Measurements from ENCODE around the gene GATA1. TPM values are rescaled to one million over a fixed set of nuclear protein-coding genes. Genes with fewer than 3 reads are reported as not detected.

GATA1 gene
- total and polyA plus RNA-seq, 11 donors = 0.16 TPM; not detected in 10

DNA sequence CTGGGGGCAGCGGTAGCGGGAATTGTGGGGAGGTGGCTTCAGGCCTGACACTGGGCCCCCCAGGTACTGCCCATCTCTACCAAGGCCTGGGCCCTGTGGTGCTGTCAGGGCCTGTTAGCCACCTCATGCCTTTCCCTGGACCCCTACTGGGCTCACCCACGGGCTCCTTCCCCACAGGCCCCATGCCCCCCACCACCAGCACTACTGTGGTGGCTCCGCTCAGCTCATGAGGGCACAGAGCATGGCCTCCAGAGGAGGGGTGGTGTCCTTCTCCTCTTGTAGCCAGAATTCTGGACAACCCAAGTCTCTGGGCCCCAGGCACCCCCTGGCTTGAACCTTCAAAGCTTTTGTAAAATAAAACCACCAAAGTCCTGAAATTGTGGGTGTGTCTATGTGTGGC, 7.5 kb downstream of the GATA1 start:
- no peak for ATAC-seq
- intact Hi-C loops (cut with DNase I) = loop anchor here in 1 of 10 donors (10.0 kb wide), 1 partner anchor 49 kb away; no protein-coding TSS in a partner anchor
- Histone ChIP-seq H3K27ac (no peak overlapping the region), H3K4me1 (no peaks in the 10 kb centered on the region), H3K4me3 (no peak overlapping the region), H3K36me3 (no peaks in the 10 kb centered on the region), H3K9me3 (no peaks in the 10 kb centered on the region), H3K27me3 (peaks cover 0 to 6% (median 0%) of the 10 kb centered on the region in 9 donors)
- DNase-seq = no peak
- no peak for TF ChIP-seq POLR2A (IDR thresholded peaks at IDR 0.05)
- TF ChIP-seq, protein P1, sequence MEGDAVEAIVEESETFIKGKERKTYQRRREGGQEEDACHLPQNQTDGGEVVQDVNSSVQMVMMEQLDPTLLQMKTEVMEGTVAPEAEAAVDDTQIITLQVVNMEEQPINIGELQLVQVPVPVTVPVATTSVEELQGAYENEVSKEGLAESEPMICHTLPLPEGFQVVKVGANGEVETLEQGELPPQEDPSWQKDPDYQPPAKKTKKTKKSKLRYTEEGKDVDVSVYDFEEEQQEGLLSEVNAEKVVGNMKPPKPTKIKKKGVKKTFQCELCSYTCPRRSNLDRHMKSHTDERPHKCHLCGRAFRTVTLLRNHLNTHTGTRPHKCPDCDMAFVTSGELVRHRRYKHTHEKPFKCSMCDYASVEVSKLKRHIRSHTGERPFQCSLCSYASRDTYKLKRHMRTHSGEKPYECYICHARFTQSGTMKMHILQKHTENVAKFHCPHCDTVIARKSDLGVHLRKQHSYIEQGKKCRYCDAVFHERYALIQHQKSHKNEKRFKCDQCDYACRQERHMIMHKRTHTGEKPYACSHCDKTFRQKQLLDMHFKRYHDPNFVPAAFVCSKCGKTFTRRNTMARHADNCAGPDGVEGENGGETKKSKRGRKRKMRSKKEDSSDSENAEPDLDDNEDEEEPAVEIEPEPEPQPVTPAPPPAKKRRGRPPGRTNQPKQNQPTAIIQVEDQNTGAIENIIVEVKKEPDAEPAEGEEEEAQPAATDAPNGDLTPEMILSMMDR (IDR thresholded peaks at IDR 0.05) = no peak
- 70 to 93% (median 85%) methylated on average over 2 to 4 of the region's 4 CpGs for WGBS, 4 donors

DNA sequence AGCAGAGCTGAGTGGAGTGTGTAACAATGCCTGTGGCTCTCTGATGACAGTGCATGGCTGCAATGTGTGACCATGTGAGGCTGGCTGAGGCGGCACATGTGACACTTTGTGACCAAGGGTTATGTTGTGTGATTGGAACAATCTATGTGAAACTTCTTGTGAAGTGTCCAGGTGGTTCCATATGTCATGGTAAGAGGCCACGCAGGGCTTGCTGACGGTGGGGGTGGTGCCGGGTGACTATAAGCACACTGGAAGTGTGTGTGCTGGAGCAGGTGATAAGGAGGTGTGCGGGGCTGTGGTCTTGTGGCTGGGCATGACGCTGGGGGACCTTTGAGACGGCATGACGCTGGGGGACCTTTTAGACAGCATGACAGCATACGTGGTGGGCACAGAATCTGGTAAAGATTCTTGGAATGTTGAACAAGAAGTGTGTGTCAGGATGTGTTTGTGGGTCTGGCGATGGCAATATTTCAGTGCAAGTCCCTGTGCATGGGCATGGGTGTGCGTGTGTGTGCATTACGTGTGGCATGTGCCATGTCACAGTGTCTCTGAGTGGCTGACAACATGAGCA, 8.0 kb downstream of the GATA1 start:
- no peak for ATAC-seq

GRCh38 chrX:48794911-48795515, 8.6 kb downstream of the GATA1 start:
- Histone ChIP-seq H3K4me1 (no peaks in the 10 kb centered on the region), H3K4me3 (no peak overlapping the region), H3K36me3 (no peaks in the 10 kb centered on the region), H3K9me3 (no peaks in the 10 kb centered on the region), H3K27me3 (peaks cover 0 to 3% (median 0%) of the 10 kb centered on the region in 9 donors), H3K27ac (no peak overlapping the region)
- 43 to 66% (median 55%) methylated on average over 7 to 8 of the region's 8 CpGs for WGBS, 4 donors
- ATAC-seq (no peak), DNase-seq (no peak)
- intact Hi-C loops (cut with DNase I) = loop anchor here in 2 of 10 donors (5.0 to 10.0 kb wide), 2 partner anchors 48 to 50 kb away; no protein-coding TSS in a partner anchor
- no peak for TF ChIP-seq POLR2A (IDR thresholded peaks at IDR 0.05)
- TF ChIP-seq, protein P1 (IDR thresholded peaks at IDR 0.05) = no peak

More for the DNA sequence above, 8.0 kb downstream of the GATA1 start:
- no peak overlapping the region for H3K4me3 ChIP-seq
- H3K27me3 ChIP-seq = peaks cover 0 to 5% (median 0%) of the 10 kb centered on the region in 9 donors
- 68 to 72% (median 70%) methylated on average over 12 of the region's 12 CpGs for WGBS, 4 donors
- no peak overlapping the region for H3K27ac ChIP-seq
- no peak for DNase-seq
- H3K36me3 ChIP-seq = no peaks in the 10 kb centered on the region
- intact Hi-C loops (cut with DNase I) = loop anchor here in 1 of 10 donors (10.0 kb wide), 1 partner anchor 50 kb away; no protein-coding TSS in a partner anchor
- H3K4me1 ChIP-seq = no peaks in the 10 kb centered on the region
- TF ChIP-seq POLR2A (IDR thresholded peaks at IDR 0.05) = no peak
- H3K9me3 ChIP-seq = no peaks in the 10 kb centered on the region

GRCh38 chrX:48798318-48798717, 11.9 kb downstream of the GATA1 start:
- Histone ChIP-seq H3K27me3 (no peaks in the 10 kb centered on the region), H3K4me3 (no peak overlapping the region), H3K36me3 (peaks cover 0 to 2% (median 0%) of the 10 kb centered on the region in 9 donors), H3K4me1 (peaks cover 0 to 12% (median 3%) of the 10 kb centered on the region in 12 donors), H3K27ac (no peak overlapping the region), H3K9me3 (no peaks in the 10 kb centered on the region)
- TF ChIP-seq, protein P1 (IDR thresholded peaks at IDR 0.05) = no peak
- TF ChIP-seq POLR2A (IDR thresholded peaks at IDR 0.05) = no peak
- intact Hi-C loops (cut with DNase I) = loop anchor here in 2 of 10 donors (5.0 to 10.0 kb wide), 2 partner anchors 51 to 54 kb away; no protein-coding TSS in a partner anchor
- DNase-seq (no peak), ATAC-seq (no peak)
- 49 to 85% (median 69%) methylated on average over 2 of the region's 2 CpGs for WGBS, 4 donors

All from heart left ventricle (tissue), 16 donors.